22Rv1 (cell line): Measurements from ENCODE around the gene KRT9.

Experiments used
- CTCF ChIP-seq: fragments of 450-650 bp; IDR thresholded peaks from 2 replicates; pipeline ENCODE4 v1.5.1; 2017; ENCODE audit warnings: mild to moderate bottlenecking
- ZFX ChIP-seq: fragments of 450-650 bp; IDR thresholded peaks from 2 replicates; pipeline ENCODE4 v1.6.1; 2017; ENCODE audit warnings: antibody characterized with exemption, borderline replicate concordance

GRCh38 chr17:41549596-41550039 lies 22.2 kb downstream of the KRT9 start:
- TF ChIP-seq CTCF (no peak; the same call in 1 of the 2 replicates), ZFX (no peak)
